ENCODE measurements around the gene ZP1. TPM values are rescaled to one million over a fixed set of nuclear protein-coding genes. Genes with fewer than 3 reads are reported as not detected.

ZP1 gene
- total RNA-seq, 1 donor from 2014 or later: 0.31 TPM

- no peak for TF ChIP-seq CTCF (IDR thresholded peaks at IDR 0.05; ENCODE audit: unreplicated experiment)
- Mint-ChIP-seq H3K4me3 (no peak overlapping the region), H3K27me3 (ENCODE audit: low read depth) (peaks cover 3% of the 10 kb centered on the region), H3K36me3 (no peaks in the 10 kb centered on the region), H3K27ac (no peak overlapping the region), H3K4me1 (peaks cover 21% of the 10 kb centered on the region), H3K9me3 (no peaks in the 10 kb centered on the region)
- no peak for DNase-seq (ENCODE audit: low spot score in 2 of 2, unreplicated experiment in 2 of 2)
Observed at GRCh38 chr11:60860943-60861342, 6.4 kb upstream of the ZP1 start.

GRCh38 chr11:60862171-60862570 lies 5.2 kb upstream of the ZP1 start:
- Mint-ChIP-seq H3K27me3 (ENCODE audit: low read depth) (peaks cover 3% of the 10 kb centered on the region), H3K4me3 (no peak overlapping the region), H3K9me3 (no peaks in the 10 kb centered on the region), H3K27ac (no peak overlapping the region), H3K4me1 (peaks cover 21% of the 10 kb centered on the region), H3K36me3 (no peaks in the 10 kb centered on the region)
- no peak for TF ChIP-seq CTCF (IDR thresholded peaks at IDR 0.05; ENCODE audit: unreplicated experiment)
- DNase-seq (ENCODE audit: low spot score in 2 of 2, unreplicated experiment in 2 of 2): no peak

GRCh38 chr11:60863550-60864521 lies 3.5 kb upstream of the ZP1 start:
- DNase-seq (ENCODE audit: low spot score in 2 of 2, unreplicated experiment in 2 of 2): no peak
- H3K36me3 Mint-ChIP-seq: no peaks in the 10 kb centered on the region
- no peaks in the 10 kb centered on the region for H3K9me3 Mint-ChIP-seq
- peaks cover 3% of the 10 kb centered on the region for H3K27me3 Mint-ChIP-seq (ENCODE audit: low read depth)
- H3K4me3 Mint-ChIP-seq: no peak overlapping the region
- no peak for TF ChIP-seq CTCF (IDR thresholded peaks at IDR 0.05; ENCODE audit: unreplicated experiment)
- H3K4me1 Mint-ChIP-seq: peaks cover 21% of the 10 kb centered on the region
- peak overlapping the region; percentile 52 for H3K27ac Mint-ChIP-seq

GRCh38 chr11:60864856-60865513 lies 2.4 kb upstream of the ZP1 start:
- Mint-ChIP-seq H3K9me3 (no peaks in the 10 kb centered on the region), H3K4me1 (peaks cover 17% of the 10 kb centered on the region), H3K27me3 (ENCODE audit: low read depth) (peaks cover 3% of the 10 kb centered on the region), H3K4me3 (no peak overlapping the region), H3K27ac (no peak overlapping the region), H3K36me3 (no peaks in the 10 kb centered on the region)
- no peak for DNase-seq (ENCODE audit: low spot score in 2 of 2, unreplicated experiment in 2 of 2)
- no peak for TF ChIP-seq CTCF (IDR thresholded peaks at IDR 0.05; ENCODE audit: unreplicated experiment)

GRCh38 chr11:60867871-60868681 lies 734 bp downstream of the ZP1 start:
- H3K9me3 Mint-ChIP-seq: no peaks in the 10 kb centered on the region
- no peak for DNase-seq (ENCODE audit: low spot score in 2 of 2, unreplicated experiment in 2 of 2)
- H3K4me1 Mint-ChIP-seq: peaks cover 18% of the 10 kb centered on the region
- H3K4me3 Mint-ChIP-seq: no peak overlapping the region
- H3K27ac Mint-ChIP-seq: no peak overlapping the region
- no peak for TF ChIP-seq CTCF (IDR thresholded peaks at IDR 0.05; ENCODE audit: unreplicated experiment)
- no peaks in the 10 kb centered on the region for H3K27me3 Mint-ChIP-seq (ENCODE audit: low read depth)
- no peaks in the 10 kb centered on the region for H3K36me3 Mint-ChIP-seq
